HL-60 (cell line): Measurements from ENCODE around the gene LY6G6F.
A peak's percentile ranks its signal among the peaks of the same experiment; 100 is the strongest.

ENCODE experiments used
- DNase-seq, 2 experiments: peaks; one replicate each; pipeline ENCODE4 v3.0.0-alpha.2; 2010 to 2020; ENCODE audit warnings: low read depth in 1 of 2, low spot score in 1 of 2
- H3K27ac ChIP-seq: fragments of 250-450 bp; sonication (Bioruptor Pico); replicated peaks from 2 replicates; pipeline ENCODE4 v1.5.1; 2020; ENCODE audit warnings: mild to moderate bottlenecking, moderate library complexity
- H3K27me3 ChIP-seq: fragments of 250-450 bp; sonication (Bioruptor Pico); 2 replicates; pipeline ENCODE4 v1.5.1; 2021; ENCODE audit warnings: mild to moderate bottlenecking, moderate library complexity; ENCODE audit not compliant: insufficient read depth, poor library complexity, severe bottlenecking
- H3K4me3 ChIP-seq: replicated peaks from 2 replicates; pipeline ENCODE4 v1.5.1; 2011; ENCODE audit warnings: mild to moderate bottlenecking, control low read depth, low read length; ENCODE audit not compliant: insufficient read depth
- CTCF ChIP-seq: IDR thresholded peaks from one replicate; pipeline ENCODE4 v1.5.1; 2011; ENCODE audit warnings: low read length, control low read depth, inconsistent platforms; ENCODE audit not compliant: insufficient read depth
- GABPA ChIP-seq: IDR thresholded peaks from 2 replicates; pipeline ENCODE4 v1.6.1; 2012; ENCODE audit warnings: low read depth
- POLR2AphosphoS5 ChIP-seq: IDR thresholded peaks from 2 replicates; pipeline ENCODE4 v1.6.1; 2012; ENCODE audit warnings: low read depth
- REST ChIP-seq: IDR thresholded peaks from 2 replicates; pipeline ENCODE4 v1.6.1; 2012; ENCODE audit warnings: low read depth; ENCODE audit not compliant: insufficient replicate concordance
- SPI1 ChIP-seq: IDR thresholded peaks from 2 replicates; pipeline ENCODE4 v1.6.1; 2012; ENCODE audit warnings: low read depth, mild to moderate bottlenecking, borderline replicate concordance

Gene LY6G6F

DNA sequence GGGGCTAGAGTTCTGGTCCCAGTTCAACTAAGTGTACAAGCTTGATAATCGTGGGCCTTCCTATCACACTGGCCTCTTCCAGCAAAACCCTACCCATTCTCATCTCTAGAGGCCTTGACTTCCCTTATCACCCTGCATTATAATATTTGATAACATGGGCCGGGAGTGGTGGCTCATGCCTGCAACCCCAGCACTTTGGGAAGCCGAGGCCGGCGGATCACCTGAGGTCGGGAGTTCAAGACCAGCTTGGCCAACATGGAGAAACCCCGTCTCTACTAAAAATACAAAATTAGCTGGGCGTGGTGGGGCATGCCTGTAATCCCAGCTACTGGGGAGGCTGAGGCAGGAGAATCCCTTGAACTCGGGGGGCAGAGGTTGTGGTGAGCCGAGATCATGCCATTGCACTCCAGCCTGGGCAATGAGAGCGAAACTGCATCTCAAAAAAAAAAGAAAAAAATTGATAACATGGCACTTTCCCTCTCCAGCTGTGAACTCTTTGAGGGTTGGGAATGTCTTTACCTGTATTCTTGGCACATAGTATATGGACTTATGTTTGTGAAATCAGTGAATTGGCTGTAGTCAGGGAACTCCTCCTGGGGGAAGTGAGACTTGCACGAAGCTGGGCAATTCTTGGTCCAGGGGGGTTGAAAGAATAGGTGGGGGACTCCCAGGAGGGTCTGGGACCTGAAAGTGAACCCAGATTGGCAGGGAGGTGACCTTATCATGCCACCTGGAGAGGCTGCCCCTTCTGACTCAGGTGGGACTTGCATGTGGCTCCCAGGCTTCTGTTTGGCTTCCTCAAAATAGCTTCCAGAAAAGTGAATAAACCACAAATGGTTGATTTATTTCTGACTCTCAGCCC is 45.2 kb upstream of the LY6G6F start:
- peak overlapping the region; percentile 66 for H3K27ac ChIP-seq
- TF ChIP-seq SPI1 (no peak), CTCF (no peak), POLR2AphosphoS5 (no peak), GABPA (no peak), REST (no peak)
- no peaks in the 10 kb centered on the region for H3K27me3 ChIP-seq
- no peak overlapping the region for H3K4me3 ChIP-seq
- no peak for DNase-seq

DNA sequence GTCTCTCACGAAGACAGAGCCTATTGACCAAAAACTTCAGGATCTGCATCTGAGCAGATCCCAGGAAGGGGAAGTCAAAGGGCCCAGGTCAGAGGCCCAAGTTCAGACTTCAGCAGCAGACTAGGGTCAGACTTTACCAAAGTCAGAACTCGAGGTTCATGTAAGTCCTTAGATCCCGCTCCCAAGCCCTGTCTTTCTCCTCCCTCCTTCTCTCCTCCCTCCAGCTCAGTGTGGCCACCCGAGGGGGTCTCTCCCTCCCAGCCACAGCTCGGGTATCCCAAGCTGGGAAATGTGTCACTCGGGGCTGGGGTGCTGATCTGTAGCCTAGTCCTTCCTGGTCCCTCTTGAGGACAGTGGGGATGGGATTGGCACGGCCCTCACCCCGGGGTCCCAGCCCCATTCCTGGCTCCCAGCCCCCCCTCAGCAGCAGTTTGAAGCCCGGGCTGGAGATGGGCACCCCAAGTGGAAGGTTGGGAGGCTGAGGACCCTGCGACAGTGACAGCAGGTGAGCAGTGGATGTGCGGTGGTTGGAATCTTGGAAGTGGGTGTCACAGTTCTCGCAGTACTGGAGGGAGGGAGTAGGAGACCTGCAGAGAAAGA is 44.4 kb upstream of the LY6G6F start:
- no peak for DNase-seq
- Histone ChIP-seq H3K27ac (no peak overlapping the region), H3K4me3 (no peak overlapping the region), H3K27me3 (no peaks in the 10 kb centered on the region)
- TF ChIP-seq REST (no peak), GABPA (no peak), SPI1 (no peak), POLR2AphosphoS5 (no peak)

GRCh38 chr6:31663126-31663960 is 43.3 kb upstream of the LY6G6F start:
- H3K27me3 ChIP-seq: no peaks in the 10 kb centered on the region
- no peak for DNase-seq
- H3K27ac ChIP-seq: no peak overlapping the region; the same call in 1 of the 2 replicates
- no peak for TF ChIP-seq REST
- no peak for TF ChIP-seq SPI1
- no peak for TF ChIP-seq GABPA
- TF ChIP-seq CTCF: no peak
- no peak for TF ChIP-seq POLR2AphosphoS5
- H3K4me3 ChIP-seq: peak overlapping the region; percentile 85
